NCI-H1930 (cell line): ENCODE measurements around the gene IREB2.

ENCODE experiments used
- DNase-seq, 2 experiments: peaks; one replicate each; lab custom pipeline; 2025; lab: John Stamatoyannopoulos, UW

IREB2 gene

GRCh38 chr15:78542647-78543046, 104.6 kb downstream of the IREB2 start:
- no peak for DNase-seq

GRCh38 chr15:78550194-78550593, 112.2 kb downstream of the IREB2 start:
- DNase-seq: no peak

- no peak for DNase-seq
Observed at GRCh38 chr15:78550815-78551214, 112.8 kb downstream of the IREB2 start.
